ENCODE measurements around the gene PER1. TPM values are rescaled to one million over a fixed set of nuclear protein-coding genes. Genes with fewer than 3 reads are reported as not detected.
"Not testable (repeated sequence)": the region's sequence is repeated elsewhere in the genome, so short reads cannot be mapped to it uniquely, and the experiment has no call there.

The PER1 gene
- total RNA-seq, 3 donors from 2014 or later, result 97.3 to 167 (median 115) TPM

DNA sequence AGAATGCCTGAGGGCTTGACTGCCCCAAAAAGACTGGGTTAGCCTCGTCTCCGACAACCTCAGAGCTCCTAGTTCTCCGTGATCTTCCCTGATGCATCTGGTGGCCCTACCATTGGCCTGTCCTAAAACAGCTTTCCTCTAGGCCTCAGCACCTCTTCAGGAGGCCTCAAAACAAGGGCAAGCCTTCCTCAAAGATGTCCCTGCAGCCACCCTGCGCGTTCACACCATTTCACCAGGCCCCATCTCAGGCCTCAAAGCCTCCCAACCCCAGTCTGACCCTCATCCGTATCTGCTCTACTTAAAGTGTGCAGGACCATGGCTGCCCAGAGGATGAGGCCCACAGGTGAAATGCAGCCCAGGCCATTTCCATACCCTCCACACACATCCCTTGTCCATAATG, 41.3 kb downstream of the PER1 start:
- no peak for DNase-seq (ENCODE audit: low spot score in 2 of 2)
- Histone ChIP-seq H3K27me3 (peaks cover 0 to 16% of the 10 kb centered on the region in 2 donors), H3K9me3 (no peaks in the 10 kb centered on the region), H3K27ac (no peak overlapping the region), H3K36me3 (no peaks in the 10 kb centered on the region), H3K4me3 (no peak overlapping the region), H3K4me1 (no peaks in the 10 kb centered on the region)
- intact Hi-C loops (cut with DNase I; ENCODE audit: low total_unique reads), result no loop called here
- TF ChIP-seq, protein P1, sequence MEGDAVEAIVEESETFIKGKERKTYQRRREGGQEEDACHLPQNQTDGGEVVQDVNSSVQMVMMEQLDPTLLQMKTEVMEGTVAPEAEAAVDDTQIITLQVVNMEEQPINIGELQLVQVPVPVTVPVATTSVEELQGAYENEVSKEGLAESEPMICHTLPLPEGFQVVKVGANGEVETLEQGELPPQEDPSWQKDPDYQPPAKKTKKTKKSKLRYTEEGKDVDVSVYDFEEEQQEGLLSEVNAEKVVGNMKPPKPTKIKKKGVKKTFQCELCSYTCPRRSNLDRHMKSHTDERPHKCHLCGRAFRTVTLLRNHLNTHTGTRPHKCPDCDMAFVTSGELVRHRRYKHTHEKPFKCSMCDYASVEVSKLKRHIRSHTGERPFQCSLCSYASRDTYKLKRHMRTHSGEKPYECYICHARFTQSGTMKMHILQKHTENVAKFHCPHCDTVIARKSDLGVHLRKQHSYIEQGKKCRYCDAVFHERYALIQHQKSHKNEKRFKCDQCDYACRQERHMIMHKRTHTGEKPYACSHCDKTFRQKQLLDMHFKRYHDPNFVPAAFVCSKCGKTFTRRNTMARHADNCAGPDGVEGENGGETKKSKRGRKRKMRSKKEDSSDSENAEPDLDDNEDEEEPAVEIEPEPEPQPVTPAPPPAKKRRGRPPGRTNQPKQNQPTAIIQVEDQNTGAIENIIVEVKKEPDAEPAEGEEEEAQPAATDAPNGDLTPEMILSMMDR (IDR thresholded peaks at IDR 0.05), result no peak
- no peak for TF ChIP-seq POLR2A (IDR thresholded peaks at IDR 0.05)
- TF ChIP-seq POLR2AphosphoS5 (IDR thresholded peaks at IDR 0.05), result no peak

DNA sequence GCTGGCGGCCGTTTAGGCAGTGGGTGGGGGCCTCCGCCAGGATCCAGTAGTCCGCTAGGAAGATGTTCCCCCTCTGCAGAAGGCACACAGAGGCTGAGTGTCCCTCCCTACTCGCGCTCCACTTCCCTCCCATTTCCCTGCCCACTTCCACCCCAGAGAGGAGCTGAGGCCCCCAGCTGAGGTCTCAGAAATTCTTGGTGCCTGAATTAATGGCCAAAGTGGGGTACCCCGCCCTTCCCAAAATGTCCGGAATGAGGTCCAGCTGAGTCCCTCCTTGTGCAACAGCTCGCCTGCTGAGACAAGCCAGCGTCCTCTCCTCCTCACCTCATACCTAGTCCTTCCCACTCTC, 41.8 kb downstream of the PER1 start:
- H3K27me3 ChIP-seq, result peaks cover 0 to 16% of the 10 kb centered on the region in 2 donors

DNA sequence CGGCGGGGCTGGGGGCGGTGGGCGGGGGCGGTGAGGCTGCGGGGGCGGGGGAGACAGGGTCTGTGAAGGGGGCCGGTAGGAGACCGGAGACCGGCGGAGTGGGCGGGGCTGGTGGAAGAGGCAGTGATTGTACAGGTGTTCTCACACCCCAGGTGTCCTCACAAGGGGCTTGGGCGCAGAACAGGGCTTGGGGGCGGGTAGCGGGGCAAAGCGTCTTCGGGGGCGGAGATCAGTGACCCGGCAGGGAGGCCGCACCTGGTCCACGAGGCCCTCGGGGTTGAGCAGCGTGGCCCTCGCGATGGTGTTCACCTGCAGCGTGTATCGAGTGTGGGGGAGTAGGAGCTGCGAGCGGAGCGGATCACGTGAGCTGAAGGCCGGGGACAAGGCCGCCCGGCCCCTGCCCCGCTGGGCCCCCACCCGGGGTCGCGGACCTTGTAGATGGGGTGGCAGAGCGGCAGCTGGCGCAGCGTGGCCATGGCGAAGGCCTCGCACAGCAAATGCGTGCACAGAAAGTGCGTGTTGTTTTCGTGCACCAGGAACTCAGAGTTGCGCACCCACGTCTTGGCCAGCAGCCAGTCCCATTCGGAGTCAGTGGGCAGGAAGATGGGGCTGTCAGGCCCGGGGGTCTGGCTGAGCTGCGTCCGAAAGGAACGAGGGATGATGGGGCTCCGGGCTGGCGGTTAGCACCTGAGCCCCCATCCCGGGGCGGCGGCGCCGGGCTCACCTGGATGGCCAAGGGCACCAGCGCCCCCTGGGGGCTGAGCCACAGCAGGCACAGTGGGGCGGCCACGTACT, 42.3 kb downstream of the PER1 start:
- intact Hi-C loops (cut with DNase I; ENCODE audit: low total_unique reads), result no loop called here

More for the DNA sequence above, 41.8 kb downstream of the PER1 start:
- peak overlapping the region in 1 of 2 donors; percentile 9 for H3K27ac ChIP-seq
- TF ChIP-seq POLR2AphosphoS5 (IDR thresholded peaks at IDR 0.05), result no peak
- TF ChIP-seq POLR2A (IDR thresholded peaks at IDR 0.05), result no peak
- TF ChIP-seq, protein P1 (IDR thresholded peaks at IDR 0.05), result no peak
- no peak for DNase-seq (ENCODE audit: low spot score in 2 of 2)
- no peaks in the 10 kb centered on the region for H3K9me3 ChIP-seq
- no peaks in the 10 kb centered on the region for H3K4me1 ChIP-seq
- H3K36me3 ChIP-seq, result no peaks in the 10 kb centered on the region
- intact Hi-C loops (cut with DNase I; ENCODE audit: low total_unique reads), result no loop called here
- H3K4me3 ChIP-seq, result peak overlapping the region in 2 of 3 donors; percentile 64 to 75

DNA sequence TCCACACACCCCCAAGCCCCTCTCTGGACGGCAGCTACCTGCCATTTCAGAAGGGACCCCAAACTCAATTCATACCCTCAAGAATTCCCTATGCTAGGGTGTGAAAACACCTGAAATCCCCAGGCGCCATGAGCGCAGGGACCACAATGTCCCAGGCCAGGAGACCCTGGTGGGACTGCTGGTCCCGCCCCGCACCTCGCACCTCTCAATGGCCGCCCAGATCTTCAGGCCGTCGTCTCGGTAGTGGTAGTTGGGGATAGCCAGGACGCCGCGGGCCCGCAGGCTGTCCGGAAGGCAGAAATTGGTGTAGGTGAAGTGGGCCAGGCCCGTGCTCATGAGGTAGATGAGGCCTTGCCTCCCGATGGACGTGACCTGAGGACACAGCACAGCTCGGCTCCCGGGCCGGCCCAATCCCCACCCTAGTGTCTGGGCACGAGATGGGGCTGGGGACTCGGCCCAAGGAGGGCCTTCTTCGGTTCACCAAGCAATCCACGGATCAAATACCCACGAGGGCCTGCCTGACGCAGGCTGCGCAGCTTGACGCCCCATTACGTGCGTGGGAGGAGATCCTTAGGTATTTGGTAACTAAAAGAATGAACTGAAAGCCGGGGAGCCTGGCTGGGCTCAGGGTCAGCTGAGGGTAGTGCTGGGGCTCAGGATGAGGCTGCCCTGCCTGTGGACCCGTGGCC, 43.1 kb downstream of the PER1 start:
- TF ChIP-seq POLR2AphosphoS5 (IDR thresholded peaks at IDR 0.05) (no peak), POLR2A (IDR thresholded peaks at IDR 0.05) (no peak)
- TF ChIP-seq, protein P1 (IDR thresholded peaks at IDR 0.05), result no peak
- Histone ChIP-seq H3K27ac (no peak overlapping the region), H3K36me3 (no peaks in the 10 kb centered on the region), H3K4me3 (peak overlapping the region in 2 of 3 donors; percentile 64 to 75), H3K27me3 (peaks cover 0 to 11% of the 10 kb centered on the region in 2 donors), H3K4me1 (no peaks in the 10 kb centered on the region), H3K9me3 (no peaks in the 10 kb centered on the region)
- intact Hi-C loops (cut with DNase I; ENCODE audit: low total_unique reads), result no loop called here
- DNase-seq (ENCODE audit: low spot score in 2 of 2), result no peak

More for the DNA sequence above, 42.3 kb downstream of the PER1 start:
- peaks cover 0 to 16% of the 10 kb centered on the region in 2 donors for H3K27me3 ChIP-seq
- peak; percentile 66 to 78 for DNase-seq (ENCODE audit: low spot score in 2 of 2)
- no peaks in the 10 kb centered on the region for H3K36me3 ChIP-seq
- H3K4me1 ChIP-seq, result no peaks in the 10 kb centered on the region
- TF ChIP-seq, protein P1 (IDR thresholded peaks at IDR 0.05), result peak; percentile 65 to 86 (median 76)
- TF ChIP-seq POLR2A (IDR thresholded peaks at IDR 0.05) (no peak), POLR2AphosphoS5 (IDR thresholded peaks at IDR 0.05) (peak in 1 of 3 donors; percentile 34)
- peak overlapping the region in 1 of 2 donors; percentile 9 for H3K27ac ChIP-seq
- no peaks in the 10 kb centered on the region for H3K9me3 ChIP-seq
- peak overlapping the region in 2 of 3 donors; percentile 64 to 75 for H3K4me3 ChIP-seq

DNA sequence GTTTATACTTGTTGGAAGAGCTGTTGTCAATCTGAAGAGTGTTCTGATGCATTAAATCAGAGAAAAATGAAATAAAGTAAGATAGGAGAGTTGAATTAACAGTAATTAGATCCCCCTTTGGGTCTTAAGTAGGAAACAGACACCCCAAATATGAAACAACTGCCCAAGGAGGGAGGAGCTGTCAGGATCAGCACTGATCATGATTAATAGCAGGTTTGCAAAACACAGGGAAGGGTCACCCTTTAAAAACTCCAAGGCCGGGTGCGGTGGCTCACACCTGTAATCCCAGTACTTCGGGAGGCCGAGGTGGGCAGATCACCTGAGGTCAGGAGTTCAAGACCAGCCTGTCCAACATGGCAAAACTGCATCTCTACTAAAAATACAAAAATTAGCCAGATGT, 45.2 kb downstream of the PER1 start:
- H3K27ac ChIP-seq, H3K36me3 ChIP-seq, H3K4me3 ChIP-seq: not testable (repeated sequence)

More for the DNA sequence above, 45.2 kb downstream of the PER1 start:
- H3K4me1 ChIP-seq; intact Hi-C loops (cut with DNase I; ENCODE audit: low total_unique reads); H3K9me3 ChIP-seq; DNase-seq (ENCODE audit: low spot score in 2 of 2): not testable (repeated sequence)
- peaks cover 0 to 11% of the 10 kb centered on the region in 2 donors for H3K27me3 ChIP-seq
